C1 segment of cervical spinal cord (tissue), 14 donors: ENCODE measurements around the gene CCDC60.

Source experiments
- DNase-seq, 14 donors: peaks; one replicate each; lab custom pipeline; 2025; lab: John Stamatoyannopoulos, UW

CCDC60 gene

DNA sequence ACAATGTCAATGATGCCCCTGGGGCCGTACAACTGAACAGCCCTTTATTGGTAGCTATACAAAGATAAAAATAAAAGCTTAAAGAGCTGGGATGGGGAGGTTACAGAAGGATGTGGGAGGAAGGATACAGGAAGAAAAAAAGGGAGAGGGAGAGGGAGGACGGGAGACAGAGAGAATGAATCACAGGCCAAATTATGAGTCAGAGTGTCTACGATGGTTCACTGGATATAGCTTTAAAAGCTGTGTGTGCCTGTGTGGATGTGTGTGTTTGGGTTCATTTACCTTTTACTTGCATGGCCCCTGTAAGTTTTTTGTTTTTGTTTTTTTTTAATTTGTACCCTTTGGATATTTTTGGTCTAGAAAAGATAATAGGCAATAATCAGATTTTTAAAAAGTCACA lies 111.9 kb downstream of the CCDC60 start:
- no peak for DNase-seq

DNA sequence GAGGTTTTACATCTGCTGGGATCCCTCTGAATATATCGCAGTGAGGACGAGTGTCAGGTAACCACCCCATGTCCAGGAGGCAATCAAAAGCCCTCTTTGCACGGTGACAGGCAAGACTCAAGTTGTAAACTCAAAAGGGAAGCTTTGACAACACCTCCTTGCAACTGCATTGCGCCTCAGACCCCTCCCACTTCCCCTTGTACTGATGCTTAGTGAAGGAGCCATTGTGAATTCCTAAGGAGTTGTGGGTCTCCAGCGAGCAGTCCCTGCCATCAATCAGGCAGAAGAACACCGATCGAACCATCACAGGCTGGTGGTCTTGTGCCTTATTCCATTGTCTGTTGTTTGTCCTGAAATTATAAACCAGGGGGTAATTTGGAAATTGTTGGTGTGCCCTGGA lies 112.6 kb downstream of the CCDC60 start:
- DNase-seq: no peak

DNA sequence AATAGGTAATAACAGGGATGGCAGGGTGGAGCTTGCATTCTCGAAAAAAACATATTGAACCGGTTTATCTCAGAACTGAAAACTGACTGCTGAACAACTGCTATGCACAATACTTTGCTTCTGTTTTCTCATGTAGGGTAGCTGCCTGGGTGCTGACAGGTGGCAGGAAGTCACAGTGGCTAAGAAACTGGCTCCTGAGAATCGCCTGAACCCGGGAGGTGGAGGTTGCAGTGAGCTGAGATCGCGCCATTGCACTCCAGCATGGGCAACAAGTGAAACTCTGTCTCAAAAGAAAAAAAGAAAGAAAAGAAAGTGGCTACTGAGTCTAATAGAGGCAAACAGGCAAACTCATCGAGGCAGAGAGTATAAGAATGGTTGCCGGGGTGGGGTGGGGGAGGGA lies 113.1 kb downstream of the CCDC60 start:
- no peak for DNase-seq

DNA sequence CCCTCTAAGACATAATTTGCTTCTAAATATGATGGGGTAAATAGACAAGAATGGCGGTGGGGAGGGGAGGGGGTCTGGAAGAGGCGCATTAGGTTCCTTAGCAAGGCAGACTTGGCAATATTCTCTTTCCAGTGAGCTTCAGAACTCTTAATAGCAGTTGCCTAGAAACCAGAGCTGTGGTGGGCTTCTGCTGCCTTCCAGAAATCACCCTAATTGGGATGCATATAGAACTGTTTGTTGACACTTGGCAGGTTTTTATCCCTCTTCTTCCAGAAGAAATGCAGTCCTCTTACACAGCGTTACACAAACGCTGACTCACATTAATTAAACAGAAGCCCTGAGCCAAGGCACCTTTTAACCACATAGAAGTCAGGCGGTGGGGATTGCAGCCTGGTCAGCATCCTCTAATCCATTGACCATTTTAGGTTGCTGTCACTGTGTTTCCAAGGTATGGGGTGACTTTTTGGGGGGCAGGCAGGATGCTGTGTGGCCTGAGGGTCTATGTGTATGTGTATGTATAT lies 114.1 kb downstream of the CCDC60 start:
- no peak for DNase-seq

DNA sequence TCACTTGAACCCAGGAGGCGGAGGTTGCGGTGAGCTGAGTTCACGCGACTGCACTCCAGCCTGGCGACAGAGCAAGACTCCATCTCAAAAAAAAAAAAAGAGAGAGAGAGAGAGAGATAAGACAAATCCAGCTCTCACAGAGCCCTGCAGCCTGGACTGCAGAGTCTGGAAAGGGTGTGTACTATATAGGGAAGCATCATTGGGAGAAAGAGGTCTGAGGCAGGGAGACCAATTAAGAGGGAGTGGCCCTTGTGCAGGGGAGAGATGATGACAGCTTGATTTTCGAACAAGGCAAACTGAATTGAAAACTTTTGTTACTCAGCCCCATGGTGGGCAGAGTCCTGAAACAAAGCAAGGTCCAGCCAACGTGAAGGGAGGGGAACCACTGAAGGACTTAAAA lies 116.2 kb downstream of the CCDC60 start:
- DNase-seq: no peak

DNA sequence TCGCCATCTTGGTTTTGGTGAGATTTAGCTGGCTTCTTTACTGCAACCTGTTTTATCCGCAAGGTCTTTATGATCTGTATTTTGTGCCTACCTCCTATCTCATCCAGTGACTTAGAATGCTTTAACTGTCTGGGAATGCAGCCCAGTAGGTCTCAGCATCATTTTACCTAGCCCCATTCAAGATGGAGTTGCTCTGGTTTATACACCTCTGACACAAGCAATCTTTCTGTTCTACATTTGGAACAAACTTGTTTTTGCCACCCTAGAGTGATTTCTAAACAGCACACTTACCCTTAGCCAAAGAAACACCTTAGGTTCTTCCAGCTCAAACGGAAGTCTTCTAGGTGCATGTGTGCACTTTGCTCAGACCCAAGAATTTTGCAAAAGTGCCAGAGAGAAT lies 122.3 kb downstream of the CCDC60 start:
- no peak for DNase-seq

DNA sequence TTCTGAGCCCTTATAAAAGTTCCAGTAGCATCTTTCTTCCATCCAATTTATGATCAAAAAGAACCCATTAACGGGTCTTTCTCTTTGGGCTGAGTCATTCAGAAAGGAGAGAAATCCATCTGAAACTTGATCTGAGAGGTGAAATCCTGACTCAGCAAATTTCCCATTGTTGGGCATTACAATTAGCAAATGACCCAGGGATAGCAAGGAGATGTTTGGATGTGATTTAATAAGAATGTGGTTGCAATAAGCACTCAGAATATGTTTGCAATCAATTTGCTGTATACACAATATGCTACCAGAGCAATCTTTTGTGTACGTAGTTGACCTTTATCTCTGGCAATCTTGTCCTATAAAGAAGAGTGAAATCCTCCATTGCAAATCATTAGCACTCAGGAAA lies 122.7 kb downstream of the CCDC60 start:
- DNase-seq: no peak

DNA sequence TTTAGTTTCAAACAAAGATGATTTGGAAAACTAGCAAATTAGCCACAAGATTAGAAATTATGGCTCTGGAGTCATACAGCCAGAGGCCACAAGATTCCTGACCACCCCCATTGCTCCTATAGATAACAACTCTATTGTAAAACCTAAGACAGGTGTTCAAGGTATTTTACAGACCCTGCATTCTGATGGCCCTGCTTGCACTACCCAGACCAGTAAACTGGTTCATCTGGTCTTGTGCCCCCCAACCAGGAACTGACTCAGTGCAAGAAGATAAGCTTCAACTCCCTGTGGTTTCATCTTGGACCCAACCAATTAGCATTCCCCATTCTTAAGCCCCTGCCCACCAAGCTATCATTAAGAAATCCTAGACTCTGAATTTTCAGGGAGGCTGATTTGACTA lies 125.0 kb downstream of the CCDC60 start:
- no peak for DNase-seq

DNA sequence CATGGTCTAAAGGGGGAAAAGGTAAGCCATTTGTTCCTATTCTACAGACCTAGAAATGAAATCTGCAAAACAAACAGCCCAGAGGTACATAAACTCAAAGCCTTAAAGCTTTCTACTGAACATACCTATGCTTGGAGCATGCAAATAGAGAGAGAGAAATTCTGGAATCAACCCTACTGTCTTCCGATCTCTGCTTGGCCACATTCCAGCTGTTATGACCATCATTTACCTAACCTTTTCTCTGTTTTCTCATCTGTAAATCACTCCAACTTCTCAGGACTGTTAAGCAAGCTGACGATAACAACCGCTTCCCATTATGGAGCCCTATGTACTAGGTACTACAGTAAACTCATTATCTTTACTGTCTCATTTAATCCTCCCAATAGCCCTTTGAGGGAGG lies 126.3 kb downstream of the CCDC60 start:
- no peak for DNase-seq

DNA sequence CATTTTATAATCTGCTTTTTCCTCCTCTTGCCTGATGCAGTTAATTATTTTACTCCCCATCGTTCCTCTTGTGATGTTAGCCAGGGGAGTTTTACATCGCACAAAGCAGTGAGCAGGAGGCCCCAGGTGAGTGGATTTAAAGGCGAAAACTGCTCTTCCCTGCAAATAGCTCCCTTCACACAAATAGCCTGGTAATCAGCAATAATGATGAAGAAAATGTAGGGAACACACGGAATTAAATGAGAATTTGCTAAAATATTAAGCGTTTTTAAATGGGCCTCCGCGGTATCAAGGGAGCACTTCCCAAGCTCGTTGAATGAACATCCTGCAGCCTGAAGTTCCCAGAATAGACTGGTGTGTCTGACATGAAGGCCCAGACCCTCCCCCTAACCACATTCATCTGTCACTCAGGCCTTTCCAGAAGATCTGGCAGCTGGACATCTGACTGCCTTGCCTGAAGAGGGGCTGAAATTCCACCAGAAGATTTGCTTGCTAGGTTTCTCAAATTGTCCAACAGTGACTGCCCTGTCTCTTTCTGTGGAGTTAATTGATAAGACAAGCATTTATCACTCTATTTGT lies 127.2 kb downstream of the CCDC60 start:
- no peak for DNase-seq

DNA sequence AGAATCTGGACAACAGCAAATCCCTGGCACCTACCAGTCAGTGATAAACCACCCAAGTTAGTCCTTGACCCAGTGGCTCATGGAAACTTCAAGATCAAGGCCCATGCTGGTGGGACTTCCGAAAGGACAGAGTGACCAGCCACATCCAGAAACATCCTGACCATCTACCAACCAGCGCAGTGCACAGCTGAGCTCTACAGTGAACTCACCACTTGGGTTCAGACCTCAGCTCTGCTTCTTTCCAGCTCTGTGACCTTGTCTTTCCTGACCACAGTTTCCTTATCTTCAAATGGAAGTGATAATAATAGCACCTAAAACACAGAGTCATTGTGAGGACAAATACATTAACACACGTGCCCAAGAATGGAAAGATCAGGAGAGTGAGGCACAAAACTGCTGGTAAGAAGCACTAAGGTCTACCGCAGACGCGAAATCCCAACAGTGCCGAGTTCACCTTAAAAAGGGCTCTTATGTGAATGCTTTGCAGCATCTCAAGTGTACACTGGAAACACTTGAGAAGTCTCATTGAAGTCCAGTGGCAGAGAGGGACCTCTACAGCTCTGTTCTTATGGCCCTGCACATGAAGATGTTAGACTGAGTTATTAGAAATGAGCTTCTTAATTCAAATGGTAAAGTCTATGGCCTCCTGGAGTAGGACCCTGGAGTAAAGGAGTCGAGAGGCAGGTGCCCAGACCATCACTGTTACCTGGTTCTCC lies 128.8 kb downstream of the CCDC60 start:
- DNase-seq: no peak

DNA sequence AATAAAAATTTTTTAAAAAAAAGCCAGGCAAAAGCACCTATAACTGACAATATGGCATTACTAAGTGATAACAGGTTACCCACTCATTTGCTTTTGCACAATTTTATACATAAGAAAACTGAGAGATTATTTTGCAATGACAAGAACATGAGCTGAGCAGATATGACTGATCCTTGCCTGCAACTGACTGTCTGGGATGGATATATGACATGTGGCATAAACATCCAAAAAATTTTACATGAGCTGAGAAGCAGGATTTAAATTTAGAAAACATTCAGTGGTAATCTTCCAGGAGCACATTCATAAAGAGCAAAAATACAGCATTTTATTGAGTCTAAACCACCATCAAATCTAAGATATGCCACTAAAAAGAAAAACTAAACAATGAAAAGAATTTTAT lies 133.8 kb downstream of the CCDC60 start:
- DNase-seq: no peak

DNA sequence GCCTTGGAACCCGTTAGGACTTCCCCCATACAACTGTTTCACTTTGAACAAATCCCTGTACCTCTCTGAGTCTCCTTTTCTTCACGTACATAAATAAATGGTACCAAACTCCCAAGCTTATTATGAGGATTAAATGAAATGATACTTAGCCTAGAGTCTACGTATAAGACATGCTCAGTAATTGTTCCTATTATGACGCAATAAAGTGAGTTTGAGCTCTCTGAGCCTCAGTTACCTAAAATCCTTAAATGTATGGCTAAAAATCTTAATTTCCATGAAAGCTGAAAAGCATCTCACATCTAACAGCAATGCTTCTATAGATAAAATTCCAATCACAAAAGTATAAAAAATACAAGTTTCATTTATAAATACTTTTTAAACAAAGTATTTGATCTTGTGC lies 141.1 kb downstream of the CCDC60 start:
- no peak for DNase-seq

DNA sequence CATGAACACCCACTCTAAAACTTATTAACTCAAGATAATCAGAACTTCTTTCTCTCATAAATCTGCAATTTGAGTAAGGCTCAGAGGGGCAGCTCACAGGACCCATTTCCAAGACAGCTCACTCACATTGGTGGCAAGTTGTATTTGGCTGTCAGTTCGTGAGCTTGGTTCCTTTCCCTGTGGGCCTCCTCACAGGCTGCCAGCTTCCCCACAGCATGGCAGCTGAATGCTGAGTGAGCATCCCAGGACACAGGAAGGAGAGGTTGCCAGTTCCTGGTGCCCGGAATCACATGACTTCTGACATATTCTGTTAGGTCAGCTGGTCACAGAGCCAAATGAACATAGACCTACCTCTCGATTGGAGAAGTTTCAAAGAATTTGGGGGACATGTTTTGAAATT lies 142.4 kb downstream of the CCDC60 start:
- DNase-seq: no peak

DNA sequence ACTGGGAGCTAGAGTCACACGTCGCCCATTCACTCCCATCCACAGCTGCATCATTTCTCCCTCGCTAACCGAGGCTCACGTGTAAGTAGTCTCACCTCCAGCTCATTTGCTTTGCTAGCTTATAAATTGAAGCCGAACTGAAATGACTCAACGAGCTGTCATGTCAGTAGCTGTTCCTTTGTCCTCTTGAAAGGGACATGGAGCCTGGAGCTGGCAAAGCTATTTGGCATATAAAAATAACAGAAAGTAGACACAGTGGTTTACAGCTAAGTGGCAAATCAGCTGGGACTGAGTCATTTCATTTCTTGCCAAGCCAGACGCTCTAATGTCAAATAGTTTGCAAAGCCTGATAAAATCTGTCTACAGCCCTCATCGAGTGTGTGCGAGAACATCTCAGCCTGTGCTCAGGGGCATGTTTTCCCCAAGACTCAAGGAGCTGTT lies 144.6 kb downstream of the CCDC60 start:
- DNase-seq: no peak

DNA sequence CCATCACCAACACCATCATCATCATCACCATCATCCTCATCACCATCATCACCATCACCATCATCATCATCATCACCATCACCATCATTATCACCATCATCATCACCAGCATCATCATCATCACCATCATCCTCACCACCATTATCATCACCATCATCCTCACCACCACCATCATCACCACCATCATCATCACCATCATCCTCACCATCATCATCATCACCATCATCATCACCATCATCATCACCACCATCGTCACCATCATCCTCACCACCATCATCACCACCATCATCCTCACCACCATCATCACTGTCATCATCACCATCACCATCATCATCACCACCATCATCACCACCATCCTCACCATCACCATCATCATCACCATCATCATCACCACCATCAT lies 146.0 kb downstream of the CCDC60 start:
- no peak for DNase-seq

DNA sequence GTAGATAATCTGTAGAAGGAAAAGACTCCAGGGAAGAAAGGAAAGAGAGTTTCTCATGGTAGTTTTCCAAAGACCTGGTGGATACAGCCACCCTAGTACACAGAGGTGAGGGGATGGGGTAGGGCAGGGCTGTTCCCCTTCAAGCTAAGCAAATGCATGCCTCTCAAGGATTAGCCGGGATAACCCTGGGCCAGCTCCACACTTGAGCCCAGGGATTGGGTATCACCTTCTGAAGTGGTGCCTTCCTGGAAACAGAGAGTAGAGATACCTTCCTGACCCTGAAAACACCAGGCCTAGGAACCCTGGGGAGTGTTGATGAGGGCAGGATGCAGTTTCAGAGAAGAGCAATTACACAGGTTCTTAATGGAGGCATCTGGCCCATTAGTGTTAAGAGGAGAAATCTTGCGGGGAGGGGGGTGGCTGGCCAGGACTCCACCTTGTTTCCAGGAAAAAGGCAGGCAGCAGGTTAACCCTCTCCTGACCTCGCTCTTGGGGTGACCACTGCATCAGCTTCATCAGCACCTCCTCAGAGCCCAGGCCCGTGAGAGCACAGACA lies 152.1 kb downstream of the CCDC60 start:
- no peak for DNase-seq

DNA sequence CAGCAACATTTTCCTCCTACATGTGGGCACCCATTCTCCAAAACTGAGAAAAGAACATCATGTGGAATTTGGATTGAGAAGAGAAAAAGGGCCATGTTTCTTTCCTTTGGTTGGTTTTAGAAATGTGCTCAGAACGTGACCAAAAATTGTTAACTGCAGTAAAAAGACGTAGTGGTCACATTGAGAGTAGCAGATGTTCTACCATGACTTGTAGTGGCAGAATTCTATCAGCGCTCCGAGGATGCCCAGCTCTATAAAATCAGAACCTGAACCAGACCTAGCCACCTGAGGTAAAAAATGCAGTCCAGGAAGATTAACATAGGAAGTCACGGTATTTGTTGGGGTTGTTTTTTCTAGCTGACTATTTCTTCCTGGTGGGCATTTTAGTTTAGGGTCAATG lies 157.3 kb downstream of the CCDC60 start:
- DNase-seq: no peak

DNA sequence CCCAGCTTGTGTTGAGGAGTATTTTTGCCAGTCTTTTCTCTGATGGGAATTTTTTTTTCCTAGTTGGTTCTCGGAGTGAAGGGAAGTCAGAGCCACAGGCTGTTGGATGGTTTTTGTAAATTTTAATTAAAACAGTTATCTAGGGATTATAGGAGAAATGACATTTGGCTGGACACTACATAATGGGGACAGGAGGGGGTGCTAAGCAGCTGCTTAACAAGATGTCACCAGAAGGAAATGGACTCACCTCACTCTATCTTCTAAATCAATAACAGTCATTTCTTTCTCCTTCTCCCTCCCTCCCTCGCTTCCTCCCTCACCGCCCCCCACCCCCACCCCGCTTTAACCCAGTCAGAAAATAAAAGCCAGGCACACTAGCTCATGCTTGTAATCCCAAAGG lies 165.7 kb downstream of the CCDC60 start:
- no peak for DNase-seq

DNA sequence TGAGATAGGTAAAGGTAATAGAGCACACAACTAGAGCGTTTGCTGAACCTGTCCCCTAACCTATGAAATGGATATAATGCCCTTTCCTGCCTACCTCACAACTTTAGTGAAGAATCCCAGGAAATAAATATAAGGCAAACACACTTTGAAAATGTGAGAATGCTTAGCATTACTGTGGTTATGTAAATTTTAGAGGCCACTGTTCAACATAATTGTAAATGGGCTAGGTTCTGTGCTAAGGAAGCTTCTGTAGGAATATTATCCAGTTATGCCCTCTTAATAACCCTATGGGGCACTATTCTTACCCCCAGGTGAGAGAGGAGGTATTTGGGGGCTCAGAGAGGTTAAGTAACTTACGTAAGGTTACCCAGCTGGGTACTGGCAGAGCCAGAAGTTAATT lies 166.5 kb downstream of the CCDC60 start:
- no peak for DNase-seq

DNA sequence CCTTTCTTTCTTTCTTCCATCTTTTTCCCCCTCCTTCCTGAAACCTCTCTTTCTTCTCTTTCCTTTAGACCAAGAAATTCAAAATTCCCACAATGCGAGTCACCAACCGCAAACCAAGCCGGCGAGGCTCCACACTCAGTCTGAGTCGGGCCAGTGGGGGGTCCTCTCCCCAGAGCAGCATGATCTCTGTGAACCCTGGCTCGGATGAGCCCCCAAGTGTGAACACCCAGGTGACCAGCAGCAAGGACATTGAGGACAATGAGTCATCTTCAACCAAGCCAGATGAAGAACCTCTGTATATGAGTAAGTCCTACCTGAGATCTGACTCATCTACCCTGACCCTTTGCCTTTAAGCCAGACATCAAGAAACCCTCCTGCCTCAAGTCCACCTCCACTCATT lies 170.5 kb downstream of the CCDC60 start:
- no peak for DNase-seq

DNA sequence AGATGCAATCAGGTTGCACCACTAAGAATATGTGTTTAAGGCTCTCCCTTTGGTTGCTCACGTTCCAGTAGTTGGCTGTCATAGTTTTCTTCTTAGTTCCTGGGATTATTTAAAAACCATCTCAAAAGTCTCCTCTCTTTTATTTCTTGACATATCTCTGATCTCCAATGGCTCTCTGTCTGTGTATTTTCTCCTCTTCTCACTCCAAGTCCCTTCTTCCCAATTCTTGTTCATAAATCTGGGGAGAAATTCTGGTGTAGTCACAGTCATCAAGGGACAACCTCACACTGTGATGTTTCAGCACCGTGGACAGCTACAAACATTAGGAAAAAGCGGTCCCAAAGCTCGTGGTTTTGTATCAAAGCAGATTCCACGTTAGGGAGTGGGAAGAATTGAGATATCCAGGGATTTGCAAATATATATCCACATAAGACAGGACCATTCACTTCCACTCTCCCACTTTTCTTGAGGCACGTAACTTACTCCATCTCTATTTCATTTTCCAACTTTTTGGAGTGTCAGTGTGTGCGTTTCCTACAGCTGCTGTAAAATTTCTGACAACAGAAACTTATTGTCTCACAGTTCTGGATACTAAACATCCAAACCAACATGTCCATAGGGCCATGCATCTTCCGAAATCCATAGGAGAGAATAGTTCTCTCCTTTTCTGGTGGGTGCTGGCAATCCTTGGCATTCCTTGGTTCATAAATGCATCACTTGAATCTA lies 178.4 kb downstream of the CCDC60 start:
- DNase-seq: no peak

DNA sequence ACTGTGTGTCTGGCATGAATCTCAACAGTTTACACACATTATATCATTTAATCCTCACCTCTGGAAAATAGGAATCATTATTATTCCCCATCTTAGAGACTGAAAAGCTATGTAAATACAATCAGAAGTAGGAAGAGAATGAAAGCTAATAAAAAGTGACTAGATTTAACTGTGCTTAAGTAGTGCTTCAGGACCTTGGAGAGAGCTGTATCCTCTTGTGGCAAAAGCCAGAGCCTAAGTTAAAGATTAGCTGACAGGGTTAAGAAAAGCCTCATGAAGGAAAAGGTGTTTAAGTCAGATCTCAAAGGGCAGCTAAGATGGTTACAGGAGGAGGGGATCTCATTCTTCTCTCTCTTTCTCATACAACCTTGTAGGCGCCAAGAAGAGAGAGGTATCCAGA lies 193.7 kb downstream of the CCDC60 start:
- DNase-seq: no peak
